A673 (cell line): ENCODE results near the gene CSTPP1. TPM values are rescaled to one million over a fixed set of nuclear protein-coding genes. Genes with fewer than 3 reads are reported as not detected.
A peak's percentile ranks its signal among the peaks of the same experiment; 100 is the strongest.

ENCODE experiments used
- BruUV-seq: library from RNA; stranded (reverse); fragments of 400-500 nt; replicated peaks from 2 replicates; lab custom pipeline; 2021; lab: Mats Ljungman, UMichigan
- CTCF ChIA-PET: fragments of 300-600 bp; sonication (Branson Sonifier 250); formaldehyde crosslinking; loops from one replicate; lab custom pipeline; 2022; ENCODE audit warnings: antibody characterized with exemption; lab: Charles Lee
- POLR2A ChIA-PET: fragments of 300-600 bp; sonication (Branson Sonifier 250); formaldehyde crosslinking; loops from one replicate; lab custom pipeline; 2022; ENCODE audit warnings: antibody characterized with exemption; ENCODE audit not compliant: low non-redundant PET; lab: Charles Lee
- DNase-seq: peaks from one replicate; pipeline ENCODE4 v3.0.0-alpha.2; 2015; ENCODE audit warnings: low spot score
- H3K27ac ChIP-seq: fragments of 200-600 bp; sonication (generic); 2 replicates; pipeline ENCODE4 v1.5.1; 2016; ENCODE audit warnings: mixed run types, low read depth, mild to moderate bottlenecking, mixed read lengths, antibody characterized with exemption, low read length; ENCODE audit not compliant: poor library complexity, severe bottlenecking
- H3K27me3 ChIP-seq: fragments of 200-600 bp; sonication (generic); replicated peaks from 2 replicates; pipeline ENCODE4 v1.6.1; 2017; ENCODE audit warnings: mixed run types, low read depth, mild to moderate bottlenecking, mixed read lengths, antibody characterized with exemption, low read length; ENCODE audit not compliant: insufficient read depth, poor library complexity
- H3K36me3 ChIP-seq: fragments of 200-600 bp; sonication (generic); 2 replicates; pipeline ENCODE4 v1.6.1; 2016; ENCODE audit warnings: mixed run types, mild to moderate bottlenecking, mixed read lengths, antibody characterized with exemption, low read length; ENCODE audit not compliant: insufficient read depth, poor library complexity, severe bottlenecking
- H3K4me1 ChIP-seq: fragments of 200-600 bp; sonication (generic); 2 replicates; pipeline ENCODE4 v1.6.1; 2017; ENCODE audit warnings: mixed run types, mild to moderate bottlenecking, mixed read lengths, antibody characterized with exemption, low read length; ENCODE audit not compliant: insufficient read depth, poor library complexity, severe bottlenecking
- H3K4me3 ChIP-seq: fragments of 200-600 bp; sonication (generic); 2 replicates; pipeline ENCODE4 v1.5.1; 2016; ENCODE audit warnings: low read depth, mixed run types, mild to moderate bottlenecking, mixed read lengths, low read length; ENCODE audit not compliant: poor library complexity, severe bottlenecking
- H3K9me3 ChIP-seq: fragments of 200-600 bp; sonication (generic); 2 replicates; pipeline ENCODE4 v1.6.1; 2016; ENCODE audit warnings: mixed run types, low read depth, mild to moderate bottlenecking, mixed read lengths, antibody characterized with exemption, low read length; ENCODE audit not compliant: poor library complexity, severe bottlenecking
- CTCF ChIP-seq: fragments of 300-800, 200-600 bp; sonication (generic); conservative IDR thresholded peaks from 2 replicates; pipeline ENCODE4 v1.5.1; 2017; ENCODE audit warnings: low read depth, mild to moderate bottlenecking, antibody characterized with exemption, low read length, moderate library complexity, mixed read lengths
- EZH2 ChIP-seq: fragments of 200-600 bp; sonication (generic); IDR thresholded peaks from 2 replicates; pipeline ENCODE4 v1.6.1; 2017; ENCODE audit warnings: borderline replicate concordance, low read depth, mild to moderate bottlenecking, mixed read lengths, antibody characterized with exemption, low read length; ENCODE audit not compliant: poor library complexity, severe bottlenecking
- intact Hi-C: fragments of 100-400 bp; cut with micrococcal nuclease; formaldehyde crosslinking; loops from one replicate; pipeline ENCODE4 v1.10.0; 2022; ENCODE audit not compliant: unreplicated experiment
- total RNA-seq: library from RNA; stranded (reverse); gene quantifications from 2 replicates; pipeline ENCODE4 v1.2.3, GENCODE V29; 2021

CSTPP1 gene
- total RNA-seq, 1 experiment from 2014 or later, result 79.3 TPM

GRCh38 chr11:47099918-47100315, 163.4 kb downstream of the CSTPP1 start:
- Histone ChIP-seq H3K36me3 (no peaks in the 10 kb centered on the region), H3K27ac (no peak overlapping the region), H3K4me3 (no peak overlapping the region), H3K4me1 (peaks cover 23% of the 10 kb centered on the region), H3K9me3 (no peaks in the 10 kb centered on the region), H3K27me3 (no peaks in the 10 kb centered on the region)
- ChIA-PET POLR2A (no interaction called here), CTCF (no interaction called here)
- intact Hi-C loops, result no loop called here
- BruUV-seq, result no TSS peak
- TF ChIP-seq EZH2 (no peak), CTCF (no peak)
- no peak for DNase-seq

- no peaks in the 10 kb centered on the region for H3K9me3 ChIP-seq
- no peak overlapping the region for H3K4me3 ChIP-seq
- no peaks in the 10 kb centered on the region for H3K27me3 ChIP-seq
- H3K4me1 ChIP-seq, result peaks cover 23% of the 10 kb centered on the region
- CTCF ChIA-PET, result no interaction called here
- TF ChIP-seq EZH2, result no peak
- no peak for TF ChIP-seq CTCF
- H3K27ac ChIP-seq, result no peak overlapping the region
- no peak for DNase-seq
- intact Hi-C loops, result no loop called here
- POLR2A ChIA-PET, result no interaction called here
- BruUV-seq, result no TSS peak
- no peaks in the 10 kb centered on the region for H3K36me3 ChIP-seq
Measured at GRCh38 chr11:47101406-47101805, 164.8 kb downstream of the CSTPP1 start.

- intact Hi-C loops, result no loop called here
- Histone ChIP-seq H3K4me1 (peaks cover 16% of the 10 kb centered on the region), H3K27ac (no peak overlapping the region), H3K36me3 (no peaks in the 10 kb centered on the region), H3K4me3 (no peak overlapping the region), H3K9me3 (no peaks in the 10 kb centered on the region), H3K27me3 (no peaks in the 10 kb centered on the region)
- BruUV-seq, result no TSS peak
- DNase-seq, result peak; percentile 51
- TF ChIP-seq EZH2 (no peak), CTCF (no peak)
- ChIA-PET CTCF (no interaction called here), POLR2A (interaction anchor here (0.6 kb wide), 1 partner anchor 975 kb away, joined by 3 read pairs; no protein-coding TSS in a partner anchor)
Measured at GRCh38 chr11:47104261-47104950, 167.8 kb downstream of the CSTPP1 start.
